Glutamatergic neuron (in vitro differentiated cells): Measurements from ENCODE around the gene PPP1R12C. TPM values are rescaled to one million over a fixed set of nuclear protein-coding genes. Genes with fewer than 3 reads are reported as not detected.

ENCODE experiments used
- DNase-seq: peaks from one replicate; pipeline ENCODE4 v3.0.0; 2022
- H3K27ac Mint-ChIP-seq: one replicate; pipeline ENCODE4 v1.8.0; 2020; ENCODE audit warnings: mild to moderate bottlenecking, mixed read lengths, inconsistent platforms; ENCODE audit not compliant: unreplicated experiment
- H3K27me3 Mint-ChIP-seq: one replicate; pipeline ENCODE4 v1.8.0; 2020; ENCODE audit warnings: mild to moderate bottlenecking, moderate library complexity, mixed read lengths, inconsistent platforms; ENCODE audit not compliant: unreplicated experiment
- H3K36me3 Mint-ChIP-seq: one replicate; pipeline ENCODE4 v1.8.0; 2020; ENCODE audit warnings: mild to moderate bottlenecking, mixed read lengths, inconsistent platforms; ENCODE audit not compliant: unreplicated experiment
- H3K4me1 Mint-ChIP-seq: one replicate; pipeline ENCODE4 v1.8.0; 2020; ENCODE audit warnings: mild to moderate bottlenecking, low read depth, mixed read lengths, inconsistent platforms; ENCODE audit not compliant: unreplicated experiment
- H3K4me3 Mint-ChIP-seq: one replicate; pipeline ENCODE4 v1.8.0; 2020; ENCODE audit warnings: mild to moderate bottlenecking, mixed read lengths, inconsistent platforms; ENCODE audit not compliant: unreplicated experiment
- H3K9me3 Mint-ChIP-seq: one replicate; pipeline ENCODE4 v1.8.0; 2020; ENCODE audit warnings: mild to moderate bottlenecking, moderate library complexity, mixed read lengths, inconsistent platforms; ENCODE audit not compliant: unreplicated experiment
- CTCF ChIP-seq: fragments of 200-600 bp; sonication (generic); IDR thresholded peaks from one replicate; pipeline ENCODE4 v1.5.0; 2021; ENCODE audit not compliant: partially characterized antibody, unreplicated experiment
- total RNA-seq: library from RNA; stranded (reverse); fragmentation: NEBNext Ultra II Directional; extraction: Animal tissue kit (Norgen Biotek cat#: 25700); gene quantifications from one replicate; pipeline ENCODE4 v1.2.1, GENCODE V29; 2021; ENCODE audit not compliant: unreplicated experiment

Gene PPP1R12C
- total RNA-seq, 1 donor from 2014 or later, result 150 TPM

- Mint-ChIP-seq H3K36me3 (peaks cover 8% of the 10 kb centered on the region), H3K4me3 (peak overlapping the region; percentile 100), H3K27ac (peak overlapping the region; percentile 100), H3K4me1 (peaks cover 24% of the 10 kb centered on the region), H3K27me3 (peaks cover 40% of the 10 kb centered on the region), H3K9me3 (peaks cover 34% of the 10 kb centered on the region)
- TF ChIP-seq CTCF, result no peak
- peak; percentile 99 for DNase-seq
These were observed 30.5 kb downstream of the PPP1R12C start for GRCh38 chr19:55086730-55087541.

GRCh38 chr19:55085923-55086715 lies 31.3 kb downstream of the PPP1R12C start:
- Mint-ChIP-seq H3K27me3 (peaks cover 40% of the 10 kb centered on the region), H3K9me3 (peaks cover 36% of the 10 kb centered on the region), H3K4me3 (peak overlapping the region; percentile 92), H3K36me3 (peaks cover 8% of the 10 kb centered on the region), H3K27ac (peak overlapping the region; percentile 85), H3K4me1 (peaks cover 24% of the 10 kb centered on the region)
- DNase-seq, result peak; percentile 71
- TF ChIP-seq CTCF, result no peak

- H3K4me3 Mint-ChIP-seq, result peak overlapping the region; percentile 53
- no peak for DNase-seq
- peaks cover 34% of the 10 kb centered on the region for H3K9me3 Mint-ChIP-seq
- H3K27me3 Mint-ChIP-seq, result peaks cover 43% of the 10 kb centered on the region
- H3K27ac Mint-ChIP-seq, result no peak overlapping the region
- TF ChIP-seq CTCF, result no peak
- peaks cover 19% of the 10 kb centered on the region for H3K4me1 Mint-ChIP-seq
- H3K36me3 Mint-ChIP-seq, result peaks cover 9% of the 10 kb centered on the region
These were observed 33.0 kb downstream of the PPP1R12C start for GRCh38 chr19:55084416-55084815.

GRCh38 chr19:55083004-55083850 lies 34.2 kb downstream of the PPP1R12C start:
- TF ChIP-seq CTCF, result no peak

More at GRCh38 chr19:55083004-55083850, 34.2 kb downstream of the PPP1R12C start:
- Mint-ChIP-seq H3K4me3 (peak overlapping the region; percentile 68), H3K27ac (no peak overlapping the region), H3K36me3 (peaks cover 12% of the 10 kb centered on the region), H3K9me3 (peaks cover 33% of the 10 kb centered on the region), H3K4me1 (peaks cover 11% of the 10 kb centered on the region), H3K27me3 (peaks cover 43% of the 10 kb centered on the region)
- no peak for DNase-seq
